ENCODE data around the gene PPBP. TPM values are rescaled to one million over a fixed set of nuclear protein-coding genes. Genes with fewer than 3 reads are reported as not detected.
A peak's percentile ranks its signal among the peaks of the same experiment; 100 is the strongest.

PPBP gene
- 0.65 TPM for polyA plus RNA-seq (2013, experiment 1 of 2)
- polyA plus RNA-seq (2013, experiment 2 of 2), result not detected

GRCh38 chr4:73988061-73988460, at the start of gene PPBP:
Gene PPBP, minus strand, starts transcription at chr4:73988190. Its CDS starts 87 bp downstream, at chr4:73988103.
- no peaks in the 10 kb centered on the region for H3K36me3 ChIP-seq (ENCODE audit: insufficient read depth, low read length)
- WGBS, result 98% methylated on average over 2 of the region's 2 CpGs
- H3K4me3 ChIP-seq (ENCODE audit: low read length), result no peak within 1 kb of the TSS
- H3K4me1 ChIP-seq (ENCODE audit: insufficient read depth, low read length), result peaks cover 30% of the 10 kb centered on the region
- no peaks in the 10 kb centered on the region for H3K9me3 ChIP-seq (ENCODE audit: insufficient read depth, low read depth, low read length)
- H3K27me3 ChIP-seq (ENCODE audit: insufficient read depth, low read length), result no peaks in the 10 kb centered on the region
- no peak within 1 kb of the TSS for H3K9ac ChIP-seq (ENCODE audit: low read depth, low read length)
- no peak within 1 kb of the TSS for H3K27ac ChIP-seq (ENCODE audit: low read depth, low read length)

GRCh38 chr4:74037076-74037955, 49.3 kb upstream of the PPBP start:
- H3K4me3 ChIP-seq (ENCODE audit: low read length), result peak overlapping the region; percentile 83
- H3K27me3 ChIP-seq (ENCODE audit: insufficient read depth, low read length), result peaks cover 22% of the 10 kb centered on the region; the same call in 1 of the 2 replicates

GRCh38 chr4:74033739-74034138, 45.7 kb upstream of the PPBP start:
- no peak overlapping the region for H3K4me3 ChIP-seq (ENCODE audit: low read length)
- H3K4me1 ChIP-seq (ENCODE audit: insufficient read depth, low read length), result peaks cover 11% of the 10 kb centered on the region
- H3K9me3 ChIP-seq (ENCODE audit: insufficient read depth, low read depth, low read length), result no peaks in the 10 kb centered on the region
- no peaks in the 10 kb centered on the region for H3K36me3 ChIP-seq (ENCODE audit: insufficient read depth, low read length)
- H3K27ac ChIP-seq (ENCODE audit: low read depth, low read length), result no peak overlapping the region
- no peak overlapping the region for H3K9ac ChIP-seq (ENCODE audit: low read depth, low read length)
- H3K27me3 ChIP-seq (ENCODE audit: insufficient read depth, low read length), result peaks cover 5% of the 10 kb centered on the region; the same call in 1 of the 2 replicates

More at GRCh38 chr4:74037076-74037955, 49.3 kb upstream of the PPBP start:
- no peaks in the 10 kb centered on the region for H3K36me3 ChIP-seq (ENCODE audit: insufficient read depth, low read length)
- 34% methylated on average over 4 of the region's 4 CpGs for WGBS
- no peaks in the 10 kb centered on the region for H3K9me3 ChIP-seq (ENCODE audit: insufficient read depth, low read depth, low read length)
- no peak overlapping the region for H3K9ac ChIP-seq (ENCODE audit: low read depth, low read length)
- H3K4me1 ChIP-seq (ENCODE audit: insufficient read depth, low read length), result peaks cover 18% of the 10 kb centered on the region
- H3K27ac ChIP-seq (ENCODE audit: low read depth, low read length), result no peak overlapping the region

GRCh38 chr4:74032064-74032463, 44.1 kb upstream of the PPBP start:
- Histone ChIP-seq H3K4me3 (ENCODE audit: low read length) (no peak overlapping the region), H3K36me3 (ENCODE audit: insufficient read depth, low read length) (no peaks in the 10 kb centered on the region), H3K9ac (ENCODE audit: low read depth, low read length) (no peak overlapping the region), H3K4me1 (ENCODE audit: insufficient read depth, low read length) (peaks cover 3% of the 10 kb centered on the region; the same call in 1 of the 2 replicates), H3K27me3 (ENCODE audit: insufficient read depth, low read length) (no peaks in the 10 kb centered on the region), H3K27ac (ENCODE audit: low read depth, low read length) (no peak overlapping the region), H3K9me3 (ENCODE audit: insufficient read depth, low read depth, low read length) (no peaks in the 10 kb centered on the region)

- H3K4me1 ChIP-seq (ENCODE audit: insufficient read depth, low read length), result no peaks in the 10 kb centered on the region; the same call in 1 of the 2 replicates
- no peak overlapping the region for H3K9ac ChIP-seq (ENCODE audit: low read depth, low read length)
- no peak overlapping the region for H3K27ac ChIP-seq (ENCODE audit: low read depth, low read length)
- H3K36me3 ChIP-seq (ENCODE audit: insufficient read depth, low read length), result no peaks in the 10 kb centered on the region
- no peaks in the 10 kb centered on the region for H3K9me3 ChIP-seq (ENCODE audit: insufficient read depth, low read depth, low read length)
- no peaks in the 10 kb centered on the region for H3K27me3 ChIP-seq (ENCODE audit: insufficient read depth, low read length)
- H3K4me3 ChIP-seq (ENCODE audit: low read length), result no peak overlapping the region
Observed at GRCh38 chr4:74031576-74031975, 43.6 kb upstream of the PPBP start.

GRCh38 chr4:74030285-74030684, 42.3 kb upstream of the PPBP start:
- no peaks in the 10 kb centered on the region for H3K27me3 ChIP-seq (ENCODE audit: insufficient read depth, low read length)
- no peaks in the 10 kb centered on the region for H3K4me1 ChIP-seq (ENCODE audit: insufficient read depth, low read length)
- H3K27ac ChIP-seq (ENCODE audit: low read depth, low read length), result no peak overlapping the region
- no peaks in the 10 kb centered on the region for H3K36me3 ChIP-seq (ENCODE audit: insufficient read depth, low read length)
- no peak overlapping the region for H3K9ac ChIP-seq (ENCODE audit: low read depth, low read length)
- no peak overlapping the region for H3K4me3 ChIP-seq (ENCODE audit: low read length)
- no peaks in the 10 kb centered on the region for H3K9me3 ChIP-seq (ENCODE audit: insufficient read depth, low read depth, low read length)

GRCh38 chr4:74028504-74028903, 40.5 kb upstream of the PPBP start:
- Histone ChIP-seq H3K9ac (ENCODE audit: low read depth, low read length) (no peak overlapping the region), H3K27me3 (ENCODE audit: insufficient read depth, low read length) (no peaks in the 10 kb centered on the region), H3K27ac (ENCODE audit: low read depth, low read length) (no peak overlapping the region), H3K4me3 (ENCODE audit: low read length) (no peak overlapping the region), H3K9me3 (ENCODE audit: insufficient read depth, low read depth, low read length) (no peaks in the 10 kb centered on the region), H3K36me3 (ENCODE audit: insufficient read depth, low read length) (no peaks in the 10 kb centered on the region), H3K4me1 (ENCODE audit: insufficient read depth, low read length) (no peaks in the 10 kb centered on the region)
- WGBS, result 0% methylated on average over 1 of the region's 1 CpG

GRCh38 chr4:74023709-74024108, 35.7 kb upstream of the PPBP start:
- Histone ChIP-seq H3K4me1 (ENCODE audit: insufficient read depth, low read length) (no peaks in the 10 kb centered on the region), H3K36me3 (ENCODE audit: insufficient read depth, low read length) (no peaks in the 10 kb centered on the region), H3K4me3 (ENCODE audit: low read length) (no peak overlapping the region), H3K9ac (ENCODE audit: low read depth, low read length) (no peak overlapping the region), H3K9me3 (ENCODE audit: insufficient read depth, low read depth, low read length) (no peaks in the 10 kb centered on the region), H3K27ac (ENCODE audit: low read depth, low read length) (no peak overlapping the region), H3K27me3 (ENCODE audit: insufficient read depth, low read length) (no peaks in the 10 kb centered on the region)
- WGBS, result 96% methylated on average over 1 of the region's 2 CpGs

- WGBS, result 92% methylated on average over 2 of the region's 2 CpGs
- Histone ChIP-seq H3K4me1 (ENCODE audit: insufficient read depth, low read length) (peaks cover 2% of the 10 kb centered on the region; the same call in 1 of the 2 replicates), H3K27ac (ENCODE audit: low read depth, low read length) (no peak overlapping the region), H3K9ac (ENCODE audit: low read depth, low read length) (no peak overlapping the region), H3K36me3 (ENCODE audit: insufficient read depth, low read length) (no peaks in the 10 kb centered on the region), H3K27me3 (ENCODE audit: insufficient read depth, low read length) (no peaks in the 10 kb centered on the region), H3K4me3 (ENCODE audit: low read length) (no peak overlapping the region), H3K9me3 (ENCODE audit: insufficient read depth, low read depth, low read length) (no peaks in the 10 kb centered on the region)
Observed at GRCh38 chr4:74021601-74022000, 33.6 kb upstream of the PPBP start.

- Histone ChIP-seq H3K9me3 (ENCODE audit: insufficient read depth, low read depth, low read length) (no peaks in the 10 kb centered on the region), H3K9ac (ENCODE audit: low read depth, low read length) (no peak overlapping the region), H3K4me1 (ENCODE audit: insufficient read depth, low read length) (peaks cover 14% of the 10 kb centered on the region), H3K36me3 (ENCODE audit: insufficient read depth, low read length) (no peaks in the 10 kb centered on the region), H3K27ac (ENCODE audit: low read depth, low read length) (no peak overlapping the region), H3K4me3 (ENCODE audit: low read length) (no peak overlapping the region), H3K27me3 (ENCODE audit: insufficient read depth, low read length) (no peaks in the 10 kb centered on the region)
- WGBS, result 87% methylated on average over 3 of the region's 3 CpGs
Observed at GRCh38 chr4:74018771-74019170, 30.8 kb upstream of the PPBP start.

- H3K27me3 ChIP-seq (ENCODE audit: insufficient read depth, low read length), result no peaks in the 10 kb centered on the region
- H3K9me3 ChIP-seq (ENCODE audit: insufficient read depth, low read depth, low read length), result no peaks in the 10 kb centered on the region
- no peak overlapping the region for H3K4me3 ChIP-seq (ENCODE audit: low read length)
- no peak overlapping the region for H3K9ac ChIP-seq (ENCODE audit: low read depth, low read length)
- no peaks in the 10 kb centered on the region for H3K36me3 ChIP-seq (ENCODE audit: insufficient read depth, low read length)
- peaks cover 14% of the 10 kb centered on the region for H3K4me1 ChIP-seq (ENCODE audit: insufficient read depth, low read length)
- H3K27ac ChIP-seq (ENCODE audit: low read depth, low read length), result no peak overlapping the region
Observed at GRCh38 chr4:74018116-74018515, 30.1 kb upstream of the PPBP start.
